GM23338 (cell line): ENCODE data around the gene C1orf116. TPM values are rescaled to one million over a fixed set of nuclear protein-coding genes. Genes with fewer than 3 reads are reported as not detected.

Experiments used
- ATAC-seq: fragments of 200-7000 bp; cut with Tn5 transposase; 3 replicates; pipeline ENCODE4 v1.9.1; 2020
- DNase-seq: peaks from one replicate; pipeline ENCODE4 v3.0.0-alpha.2; 2015; ENCODE audit warnings: low spot score
- H2AFZ ChIP-seq: fragments of 200-600 bp; sonication (generic); 2 replicates; pipeline ENCODE4 v1.8.0; 2016; ENCODE audit warnings: antibody characterized with exemption, mild to moderate bottlenecking, moderate library complexity
- H3F3A ChIP-seq: fragments of 200-600 bp; sonication (generic); replicated peaks from 2 replicates; pipeline ENCODE4 v1.8.0; 2017; ENCODE audit warnings: antibody characterized with exemption, mixed run types, low read depth
- H3K27ac ChIP-seq: fragments of 200-600 bp; sonication (generic); 2 replicates; pipeline ENCODE4 v1.6.1; 2016; ENCODE audit warnings: low read depth
- H3K27me3 ChIP-seq: fragments of 200-600 bp; sonication (generic); 2 replicates; pipeline ENCODE4 v1.8.0; 2016; ENCODE audit warnings: mild to moderate bottlenecking, mixed run types, moderate library complexity; ENCODE audit not compliant: insufficient read depth
- H3K36me3 ChIP-seq: fragments of 200-600 bp; sonication (generic); 2 replicates; pipeline ENCODE4 v1.8.0; 2016; ENCODE audit warnings: mild to moderate bottlenecking; ENCODE audit not compliant: insufficient read depth
- H3K4me1 ChIP-seq: fragments of 200-600 bp; sonication (generic); 2 replicates; pipeline ENCODE4 v1.8.0; 2016; ENCODE audit warnings: mild to moderate bottlenecking, moderate library complexity; ENCODE audit not compliant: insufficient read depth
- H3K4me2 ChIP-seq: fragments of 200-600 bp; sonication (generic); 2 replicates; pipeline ENCODE4 v1.7.1; 2017; ENCODE audit warnings: mixed run types
- H3K4me3 ChIP-seq: fragments of 200-600 bp; sonication (generic); 2 replicates; pipeline ENCODE4 v1.6.1; 2016; ENCODE audit warnings: mixed run types
- H3K79me2 ChIP-seq: fragments of 200-600 bp; sonication (generic); replicated peaks from 2 replicates; pipeline ENCODE4 v1.8.0; 2017; ENCODE audit warnings: mild to moderate bottlenecking; ENCODE audit not compliant: insufficient read depth
- H3K9me2 ChIP-seq: fragments of 200-600 bp; sonication (generic); 2 replicates; pipeline ENCODE4 v1.8.0; 2017; ENCODE audit not compliant: insufficient read depth
- H4K20me1 ChIP-seq: fragments of 200-600 bp; sonication (generic); replicated peaks from 2 replicates; pipeline ENCODE4 v1.8.0; 2017; ENCODE audit warnings: mild to moderate bottlenecking; ENCODE audit not compliant: insufficient read depth
- H3K27ac Mint-ChIP-seq: 2 replicates; pipeline ENCODE4 v1.8.0; 2020; ENCODE audit warnings: inconsistent platforms, mild to moderate bottlenecking, moderate library complexity, mixed read lengths
- H3K27me3 Mint-ChIP-seq: 3 replicates; pipeline ENCODE4 v1.8.0; 2022; ENCODE audit warnings: low read depth, mild to moderate bottlenecking, moderate library complexity, mixed read lengths, inconsistent platforms; ENCODE audit not compliant: insufficient read depth, poor library complexity
- H3K36me3 Mint-ChIP-seq: 3 replicates; pipeline ENCODE4 v1.8.0; 2021; ENCODE audit warnings: low read depth, mild to moderate bottlenecking, inconsistent platforms, moderate library complexity, mixed read lengths
- H3K4me1 Mint-ChIP-seq: 3 replicates; pipeline ENCODE4 v1.8.0; 2020; ENCODE audit warnings: mild to moderate bottlenecking, inconsistent platforms, mixed read lengths
- H3K4me3 Mint-ChIP-seq: 3 replicates; pipeline ENCODE4 v1.8.0; 2021; ENCODE audit warnings: moderate library complexity, mild to moderate bottlenecking, inconsistent platforms, mixed read lengths
- H3K9me3 Mint-ChIP-seq: 3 replicates; pipeline ENCODE4 v1.8.0; 2020; ENCODE audit warnings: moderate library complexity, mild to moderate bottlenecking, inconsistent platforms, mixed read lengths
- CREB1 ChIP-seq: fragments of 250-450 bp; sonication (Bioruptor Pico); IDR thresholded peaks from 2 replicates; pipeline ENCODE4 v1.5.0; 2020; ENCODE audit warnings: low read depth, mild to moderate bottlenecking, moderate library complexity
- CTCF ChIP-seq, 2 experiments: fragments of 200-600 bp in 1 of 2; sonication (generic) in 1 of 2; conservative IDR thresholded peaks; 2 replicates each; pipeline versions ENCODE4 v1.5.1 to v1.6.1; 2016 to 2017; ENCODE audit warnings: antibody characterized with exemption in 2 of 2, low read depth in 2 of 2, mild to moderate bottlenecking in 2 of 2, moderate library complexity in 1 of 2
- ETS1 ChIP-seq: IDR thresholded peaks from 2 replicates; pipeline ENCODE4 v1.6.1; 2016; ENCODE audit warnings: antibody characterized with exemption
- EZH2phosphoT487 ChIP-seq: fragments of 200-600 bp; sonication (generic); IDR thresholded peaks from one replicate; pipeline ENCODE4 v1.8.1; 2018; ENCODE audit warnings: antibody characterized with exemption; ENCODE audit not compliant: unreplicated experiment
- NANOG ChIP-seq: IDR thresholded peaks from 2 replicates; pipeline ENCODE4 v1.6.1; 2016; ENCODE audit warnings: antibody characterized with exemption, borderline replicate concordance
- POLR2AphosphoS5 ChIP-seq: IDR thresholded peaks from 2 replicates; pipeline ENCODE4 v1.6.1; 2016; ENCODE audit warnings: antibody characterized with exemption, low read depth
- REST ChIP-seq: IDR thresholded peaks from one replicate; pipeline ENCODE4 v1.6.1; 2018; ENCODE audit warnings: antibody characterized with exemption; ENCODE audit not compliant: unreplicated experiment
- ZNF114 ChIP-seq: fragments of 250-450 bp; sonication (Bioruptor Pico); IDR thresholded peaks from 2 replicates; pipeline ENCODE4 v1.5.0; 2020; ENCODE audit warnings: mild to moderate bottlenecking, moderate library complexity
- ZNF331 ChIP-seq: fragments of 250-450 bp; sonication (Bioruptor Pico); IDR thresholded peaks from 2 replicates; pipeline ENCODE4 v1.5.0; 2020; ENCODE audit warnings: low read depth, mild to moderate bottlenecking, moderate library complexity
- ZNF462 ChIP-seq: fragments of 250-450 bp; sonication (Bioruptor Pico); IDR thresholded peaks from 2 replicates; pipeline ENCODE4 v1.5.0; 2020; ENCODE audit warnings: mild to moderate bottlenecking, moderate library complexity
- polyA plus RNA-seq: library from polyadenylated mRNA; unstranded; fragments of >200 nt; fragmentation: Nextera tagmentation; extraction: Ambion mirVana; gene quantifications from 2 replicates; pipeline ENCODE4 v1.2.1, GENCODE V29; 2016
- total RNA-seq: library from RNA; depleted of rRNA; stranded (reverse); fragments of >200 nt; shearing (Covaris generic); gene quantifications from 2 replicates; pipeline ENCODE4 v1.2.3, GENCODE V29; 2014

C1orf116 gene
- total and polyA plus RNA-seq, 2 experiments from 2014 or later = 2.3 to 5.3 TPM

GRCh38 chr1:207000651-207001291, 31.8 kb downstream of the C1orf116 start (continued):
- TF ChIP-seq ZNF462 (CRISPR knock-in tag) = no peak
- TF ChIP-seq ZNF114 (CRISPR knock-in tag) = no peak
- TF ChIP-seq ZNF331 (CRISPR knock-in tag) = no peak
- no peak for TF ChIP-seq ETS1

GRCh38 chr1:206998816-206999215, 33.7 kb downstream of the C1orf116 start:
- Mint-ChIP-seq H3K36me3 (no peaks in the 10 kb centered on the region), H3K27me3 (peaks cover 5% of the 10 kb centered on the region), H3K4me1 (peaks cover 8% of the 10 kb centered on the region; the same call in 2 of the 3 replicates), H3K4me3 (no peak overlapping the region), H3K27ac (no peak overlapping the region), H3K9me3 (no peaks in the 10 kb centered on the region)
- H3K9me2 ChIP-seq = no peaks in the 10 kb centered on the region
- no peaks in the 10 kb centered on the region for H3K4me1 ChIP-seq
- H3K27me3 ChIP-seq = no peaks in the 10 kb centered on the region
- no peak overlapping the region for H2AFZ ChIP-seq
- H3K79me2 ChIP-seq = no peaks in the 10 kb centered on the region
- ATAC-seq (no peak), DNase-seq (no peak)
- no peaks in the 10 kb centered on the region for H3K36me3 ChIP-seq
- no peak overlapping the region for H3K4me2 ChIP-seq
- no peak overlapping the region for H3K27ac ChIP-seq
- no peaks in the 10 kb centered on the region for H3F3A ChIP-seq
- no peaks in the 10 kb centered on the region for H4K20me1 ChIP-seq
- no peak overlapping the region for H3K4me3 ChIP-seq
- TF ChIP-seq ZNF114 (CRISPR knock-in tag) (no peak), ZNF331 (CRISPR knock-in tag) (no peak), ETS1 (no peak), CREB1 (no peak), NANOG (no peak), CTCF (conservative IDR thresholded peaks at IDR 0.05; ENCODE audit: low read depth in 2 of 2) (no peak), EZH2phosphoT487 (no peak), REST (no peak), POLR2AphosphoS5 (no peak)
